ENCODE results near the gene ZNF503.

GRCh38 chr10:75400163-75400770 is 1.3 kb downstream of the ZNF503 start:
- no peak for TF ChIP-seq POLR2A (IDR thresholded peaks at IDR 0.05; ENCODE audit: extremely low read depth, insufficient read length)
- TF ChIP-seq, protein P1, sequence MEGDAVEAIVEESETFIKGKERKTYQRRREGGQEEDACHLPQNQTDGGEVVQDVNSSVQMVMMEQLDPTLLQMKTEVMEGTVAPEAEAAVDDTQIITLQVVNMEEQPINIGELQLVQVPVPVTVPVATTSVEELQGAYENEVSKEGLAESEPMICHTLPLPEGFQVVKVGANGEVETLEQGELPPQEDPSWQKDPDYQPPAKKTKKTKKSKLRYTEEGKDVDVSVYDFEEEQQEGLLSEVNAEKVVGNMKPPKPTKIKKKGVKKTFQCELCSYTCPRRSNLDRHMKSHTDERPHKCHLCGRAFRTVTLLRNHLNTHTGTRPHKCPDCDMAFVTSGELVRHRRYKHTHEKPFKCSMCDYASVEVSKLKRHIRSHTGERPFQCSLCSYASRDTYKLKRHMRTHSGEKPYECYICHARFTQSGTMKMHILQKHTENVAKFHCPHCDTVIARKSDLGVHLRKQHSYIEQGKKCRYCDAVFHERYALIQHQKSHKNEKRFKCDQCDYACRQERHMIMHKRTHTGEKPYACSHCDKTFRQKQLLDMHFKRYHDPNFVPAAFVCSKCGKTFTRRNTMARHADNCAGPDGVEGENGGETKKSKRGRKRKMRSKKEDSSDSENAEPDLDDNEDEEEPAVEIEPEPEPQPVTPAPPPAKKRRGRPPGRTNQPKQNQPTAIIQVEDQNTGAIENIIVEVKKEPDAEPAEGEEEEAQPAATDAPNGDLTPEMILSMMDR (IDR thresholded peaks at IDR 0.05; ENCODE audit: low read depth, low read length) = no peak

Data from NB4 (cell line).